Smooth muscle cell (in vitro differentiated cells): ENCODE results near the gene ARSK. TPM values are rescaled to one million over a fixed set of nuclear protein-coding genes. Genes with fewer than 3 reads are reported as not detected.

ENCODE experiments used
- DNase-seq: peaks from one replicate; lab custom pipeline; 2025; ENCODE audit not compliant: unreplicated experiment; lab: John Stamatoyannopoulos, UW
- H2AFZ ChIP-seq: fragments of 200-600 bp; sonication (generic); 2 replicates; pipeline ENCODE4 v1.6.0; 2016; ENCODE audit warnings: antibody characterized with exemption, low read depth, mild to moderate bottlenecking
- H3F3A ChIP-seq: fragments of 200-600 bp; sonication (generic); 2 replicates; pipeline ENCODE4 v1.6.0; 2017; ENCODE audit warnings: antibody characterized with exemption, low read depth
- H3K27ac ChIP-seq: fragments of 200-600 bp; sonication (generic); 2 replicates; pipeline ENCODE4 v1.5.1; 2016; ENCODE audit warnings: low read depth, mild to moderate bottlenecking
- H3K27me3 ChIP-seq: fragments of 200-600 bp; sonication (generic); 2 replicates; pipeline ENCODE4 v1.6.1; 2016; ENCODE audit warnings: low read depth, mild to moderate bottlenecking
- H3K36me3 ChIP-seq: fragments of 200-600 bp; sonication (generic); 2 replicates; pipeline ENCODE4 v1.5.1; 2016; ENCODE audit warnings: low read depth
- H3K4me1 ChIP-seq: fragments of 200-600 bp; sonication (generic); 2 replicates; pipeline ENCODE4 v1.5.1; 2016; ENCODE audit warnings: low read depth
- H3K4me2 ChIP-seq: fragments of 200-600 bp; sonication (generic); 2 replicates; pipeline ENCODE4 v1.6.0; 2016; ENCODE audit warnings: mild to moderate bottlenecking
- H3K4me3 ChIP-seq: fragments of 200-600 bp; sonication (generic); 2 replicates; pipeline ENCODE4 v1.5.1; 2016; ENCODE audit warnings: mild to moderate bottlenecking
- H3K79me2 ChIP-seq: fragments of 200-600 bp; sonication (generic); 2 replicates; pipeline ENCODE4 v1.6.0; 2016; ENCODE audit warnings: low read depth, mild to moderate bottlenecking
- H3K9ac ChIP-seq: fragments of 200-600 bp; sonication (generic); 2 replicates; pipeline ENCODE4 v1.6.0; 2016; ENCODE audit warnings: low read depth
- H3K9me3 ChIP-seq: fragments of 200-600 bp; sonication (generic); replicated peaks from 2 replicates; pipeline ENCODE4 v1.5.1; 2016; ENCODE audit warnings: low read depth
- H4K20me1 ChIP-seq: fragments of 200-600 bp; sonication (generic); 2 replicates; pipeline ENCODE4 v1.6.0; 2016; ENCODE audit warnings: low read depth
- WGBS: methylation state at CpG from one replicate; pipeline ENCODE4 v1.1.7; 2016; ENCODE audit warnings: low lambda C conversion rate; 5-methylcytosine and 5-hydroxymethylcytosine counted together
- polyA plus RNA-seq: library from polyadenylated mRNA; unstranded; fragments of >200 nt; fragmentation: Nextera tagmentation; extraction: Ambion mirVana; gene quantifications from 2 replicates; pipeline ENCODE4 v1.2.1, GENCODE V29; 2016
- total RNA-seq: library from RNA; depleted of rRNA; stranded (reverse); fragments of >200 nt; gene quantifications from 2 replicates; pipeline ENCODE4 v1.2.3, GENCODE V29; 2014
- TF ChIP-seq, protein P1 (sequence below): fragments of 200-600 bp; sonication (generic); IDR thresholded peaks from 2 replicates; pipeline ENCODE4 v1.5.1; 2017; ENCODE audit warnings: borderline replicate concordance, mild to moderate bottlenecking, antibody characterized with exemption; ENCODE audit not compliant: insufficient read depth, poor library complexity, severe bottlenecking

The ARSK gene
- total and polyA plus RNA-seq, 2 experiments from 2014 or later = 12.1 to 18.8 TPM

DNA sequence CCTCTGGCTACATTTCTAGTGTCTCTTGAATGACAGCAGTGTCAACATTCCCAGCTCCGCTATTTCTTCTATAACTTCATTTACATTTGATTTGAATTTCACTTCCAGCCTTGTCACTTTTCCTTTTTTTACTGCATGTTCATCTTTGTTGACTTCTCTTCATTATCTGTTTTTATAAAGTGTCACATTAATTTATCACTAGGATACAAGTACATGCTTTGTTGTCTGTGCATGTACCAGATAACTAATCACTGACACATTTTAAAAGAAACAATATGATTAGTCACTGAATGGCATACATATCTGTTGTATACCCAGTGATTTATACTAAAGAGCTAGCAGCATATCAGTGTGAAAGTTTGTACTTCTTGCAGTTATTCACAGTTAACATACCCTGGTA is 29.1 kb downstream of the ARSK start:
- Histone ChIP-seq H3K27me3 (no peaks in the 10 kb centered on the region), H3K4me2 (no peak overlapping the region), H3K27ac (no peak overlapping the region), H3K4me3 (no peak overlapping the region), H4K20me1 (no peaks in the 10 kb centered on the region), H3K79me2 (no peaks in the 10 kb centered on the region), H3K36me3 (no peaks in the 10 kb centered on the region), H3F3A (no peaks in the 10 kb centered on the region), H3K9ac (no peak overlapping the region), H3K9me3 (no peaks in the 10 kb centered on the region), H3K4me1 (no peaks in the 10 kb centered on the region), H2AFZ (no peak overlapping the region)
- DNase-seq = no peak
- TF ChIP-seq, protein P1, sequence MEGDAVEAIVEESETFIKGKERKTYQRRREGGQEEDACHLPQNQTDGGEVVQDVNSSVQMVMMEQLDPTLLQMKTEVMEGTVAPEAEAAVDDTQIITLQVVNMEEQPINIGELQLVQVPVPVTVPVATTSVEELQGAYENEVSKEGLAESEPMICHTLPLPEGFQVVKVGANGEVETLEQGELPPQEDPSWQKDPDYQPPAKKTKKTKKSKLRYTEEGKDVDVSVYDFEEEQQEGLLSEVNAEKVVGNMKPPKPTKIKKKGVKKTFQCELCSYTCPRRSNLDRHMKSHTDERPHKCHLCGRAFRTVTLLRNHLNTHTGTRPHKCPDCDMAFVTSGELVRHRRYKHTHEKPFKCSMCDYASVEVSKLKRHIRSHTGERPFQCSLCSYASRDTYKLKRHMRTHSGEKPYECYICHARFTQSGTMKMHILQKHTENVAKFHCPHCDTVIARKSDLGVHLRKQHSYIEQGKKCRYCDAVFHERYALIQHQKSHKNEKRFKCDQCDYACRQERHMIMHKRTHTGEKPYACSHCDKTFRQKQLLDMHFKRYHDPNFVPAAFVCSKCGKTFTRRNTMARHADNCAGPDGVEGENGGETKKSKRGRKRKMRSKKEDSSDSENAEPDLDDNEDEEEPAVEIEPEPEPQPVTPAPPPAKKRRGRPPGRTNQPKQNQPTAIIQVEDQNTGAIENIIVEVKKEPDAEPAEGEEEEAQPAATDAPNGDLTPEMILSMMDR = no peak
- 70% methylated on average over 1 of the region's 1 CpG for WGBS

GRCh38 chr5:95590880-95591279 is 36.0 kb downstream of the ARSK start:
- Histone ChIP-seq H2AFZ (no peak overlapping the region), H3K27ac (peak overlapping the region; percentile 82), H3K4me2 (no peak overlapping the region), H3K9ac (no peak overlapping the region), H3K4me3 (no peak overlapping the region), H3K9me3 (no peaks in the 10 kb centered on the region), H3F3A (no peaks in the 10 kb centered on the region), H4K20me1 (no peaks in the 10 kb centered on the region), H3K36me3 (no peaks in the 10 kb centered on the region), H3K79me2 (no peaks in the 10 kb centered on the region), H3K4me1 (no peaks in the 10 kb centered on the region), H3K27me3 (no peaks in the 10 kb centered on the region)
- no peak for DNase-seq
- TF ChIP-seq, protein P1 = no peak
- WGBS = 34% methylated on average over 1 of the region's 1 CpG

GRCh38 chr5:95591490-95591901 is 36.6 kb downstream of the ARSK start:
- no peak overlapping the region for H2AFZ ChIP-seq
- no peaks in the 10 kb centered on the region for H3F3A ChIP-seq
- TF ChIP-seq, protein P1 = no peak
- peak overlapping the region; percentile 2 for H3K4me2 ChIP-seq
- H3K79me2 ChIP-seq = no peaks in the 10 kb centered on the region
- H3K36me3 ChIP-seq = no peaks in the 10 kb centered on the region
- no peak overlapping the region for H3K9ac ChIP-seq
- no peaks in the 10 kb centered on the region for H3K4me1 ChIP-seq
- H3K27ac ChIP-seq = peak overlapping the region; percentile 82
- DNase-seq = no peak
- WGBS = 64% methylated on average over 5 of the region's 5 CpGs
- no peaks in the 10 kb centered on the region for H3K9me3 ChIP-seq
- H3K27me3 ChIP-seq = no peaks in the 10 kb centered on the region
- no peak overlapping the region for H3K4me3 ChIP-seq
- no peaks in the 10 kb centered on the region for H4K20me1 ChIP-seq

DNA sequence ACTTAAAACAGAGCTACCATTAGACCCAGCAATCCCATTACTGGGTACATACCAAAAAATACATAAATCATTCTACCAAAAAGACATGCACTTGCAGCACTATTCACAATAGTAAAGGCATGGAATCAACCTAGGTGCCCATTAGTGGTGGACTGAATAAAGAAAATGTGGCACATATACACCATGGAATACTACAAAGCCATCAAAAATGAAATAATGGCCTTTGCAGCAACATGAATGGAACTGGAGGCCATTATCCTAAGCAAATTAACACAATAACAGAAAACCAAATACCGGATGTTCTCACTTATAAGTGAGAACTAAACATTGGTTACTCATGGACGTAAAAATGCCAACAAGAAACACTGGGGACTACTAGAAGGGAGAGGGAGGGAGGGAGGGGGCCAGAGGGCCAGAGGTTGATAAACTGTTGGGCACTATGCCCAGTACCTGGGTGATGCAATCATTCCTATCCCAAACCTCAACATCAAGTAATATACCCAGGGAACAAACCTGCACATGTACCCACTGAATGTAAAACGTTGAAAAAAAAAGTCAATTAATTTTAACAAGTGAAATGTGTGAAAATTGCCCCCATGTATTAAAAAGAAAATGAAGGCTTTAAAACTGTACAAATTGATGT is 40.5 kb downstream of the ARSK start:
- DNase-seq = no peak
- Histone ChIP-seq H2AFZ (no peak overlapping the region), H3K9me3 (no peaks in the 10 kb centered on the region), H3F3A (no peaks in the 10 kb centered on the region), H3K27ac (no peak overlapping the region), H3K4me1 (no peaks in the 10 kb centered on the region), H3K36me3 (no peaks in the 10 kb centered on the region), H3K4me2 (no peak overlapping the region), H3K27me3 (no peaks in the 10 kb centered on the region), H3K9ac (no peak overlapping the region), H3K4me3 (no peak overlapping the region), H3K79me2 (no peaks in the 10 kb centered on the region), H4K20me1 (no peaks in the 10 kb centered on the region)
- TF ChIP-seq, protein P1 = no peak
- WGBS = 95% methylated on average over 3 of the region's 3 CpGs
